Mucosa of descending colon (tissue), 3 donors: Measurements from ENCODE around the gene NCOR1. TPM values are rescaled to one million over a fixed set of nuclear protein-coding genes. Genes with fewer than 3 reads are reported as not detected.

ENCODE experiments used
- ATAC-seq: fragments of 200-7000 bp; cut with Tn5 transposase; one replicate; pipeline ENCODE4 v1.9.1; 2020; ENCODE audit warnings: mild to moderate bottlenecking, moderate library complexity
- DNase-seq, 3 donors: peaks; one replicate each; pipeline ENCODE4 v3.0.0-alpha.2; 2020
- H3K36me3 ChIP-seq: fragments of 200-600 bp; one replicate; pipeline ENCODE4 v1.8.0; 2021; ENCODE audit warnings: low read depth, mild to moderate bottlenecking
- H3K4me1 ChIP-seq: fragments of 200-600 bp; one replicate; pipeline ENCODE4 v1.8.0; 2021; ENCODE audit warnings: low read depth, mild to moderate bottlenecking
- H3K4me3 ChIP-seq: fragments of 200-600 bp; one replicate; pipeline ENCODE4 v1.8.0; 2021; ENCODE audit warnings: mild to moderate bottlenecking
- H3K9me3 ChIP-seq: fragments of 200-600 bp; one replicate; pipeline ENCODE4 v1.8.0; 2021; ENCODE audit warnings: mild to moderate bottlenecking
- intact Hi-C, 2 donors: fragments of 100-400 bp; cut with DNase I in 1 of 2; cut with micrococcal nuclease in 1 of 2; formaldehyde crosslinking; loops; one replicate each; pipeline versions ENCODE4 v1.11.0 to v1.11.1; 2022; cut with DNase I, micrococcal nuclease
- long read RNA-seq, 2 donors: library from polyadenylated mRNA; unstranded; transcript quantifications; one replicate each; pipeline ENCODE4 v2.0.0, GENCODE V29; 2019 to 2021
- total RNA-seq, 3 donors: library from RNA; stranded (reverse); fragmentation: NEBNext Ultra II Directional in 2 of 3; extraction: Animal tissue kit (Norgen Biotek cat#: 25700) in 2 of 3; gene quantifications; one replicate each; pipeline versions ENCODE4 v1.2.1 to v1.2.4, GENCODE V29; 2021 to 2023
- TF ChIP-seq, protein P1 (sequence below): fragments of 200-600 bp; IDR thresholded peaks from one replicate; pipeline ENCODE4 v1.8.0; 2022; ENCODE audit warnings: antibody characterized with exemption, mild to moderate bottlenecking
- donor health status: DM: no; HTN: no; CAD: no; lungs with moderate emphysema.
- donor health status: DM: no; HTN: no; CAD: no.
- donor health status: DM: no; HTN: yes; CAD: no.

The NCOR1 gene
- total RNA-seq: 100 to 1,000 TPM; 196 to 238 (median 227) TPM
- long read RNA-seq, donor 1, transcript NCOR1-209 (17 exons, 1,969 nt): minor isoform, 7 of 154 reads
- long read RNA-seq, donor 1, transcript NCOR1-206 (15 exons, 1,883 nt): major isoform, 21 of 154 reads
- long read RNA-seq, donor 1, transcript NCOR1-221 (16 exons, 1,877 nt): minor isoform, 10 of 154 reads
- long read RNA-seq, donor 1, partial matches to known transcripts: 46 of 154 reads
- long read RNA-seq, donor 1, other reads (novel, unspliced or antisense): 67 of 154 reads
- long read RNA-seq, donor 2, transcript NCOR1-221 (16 exons, 1,877 nt): minor isoform, 12 of 201 reads
- long read RNA-seq, donor 2, transcript NCOR1-206 (15 exons, 1,883 nt): major isoform, 22 of 201 reads
- long read RNA-seq, donor 2, partial matches to known transcripts: 110 of 201 reads
- long read RNA-seq, donor 2, other reads (novel, unspliced or antisense): 51 of 201 reads

DNA sequence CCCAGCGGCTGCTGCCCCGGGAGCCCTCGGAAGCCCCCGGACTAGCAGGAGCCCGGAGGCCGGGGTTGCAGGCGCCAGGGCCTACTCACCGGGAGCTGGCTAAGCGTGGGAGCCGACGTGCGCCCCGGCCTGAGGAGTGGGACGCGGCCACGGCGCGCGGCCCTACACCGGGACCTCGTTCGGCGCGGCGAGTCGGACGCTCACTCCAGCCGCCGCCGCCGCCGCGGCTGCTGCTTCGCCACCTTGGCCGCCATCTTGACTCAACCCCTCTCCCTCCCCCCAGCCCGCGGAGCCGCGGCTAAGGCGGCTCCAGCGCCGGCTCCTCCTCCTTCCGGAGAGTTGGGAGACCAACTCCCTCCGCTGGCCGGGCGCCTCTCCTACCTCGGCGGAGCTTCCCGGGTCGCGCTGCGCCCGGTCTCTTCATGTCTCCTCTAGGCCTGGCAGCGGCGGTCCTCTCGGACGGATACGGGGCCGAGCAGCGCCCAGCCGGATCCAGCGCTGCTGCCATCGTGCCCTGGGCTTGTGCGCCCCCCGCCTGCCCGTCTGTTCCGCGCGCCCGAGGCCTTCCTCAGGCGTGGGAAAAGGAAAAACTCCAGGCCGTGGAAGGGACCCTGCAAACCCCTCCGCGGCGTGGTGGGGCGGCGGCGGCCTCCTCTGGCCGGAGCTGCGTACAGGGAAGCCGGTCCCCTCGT, at the start of gene NCOR1:
Gene NCOR1, minus strand, starts transcription at position 262 of the 692 bp plus-strand sequence. CDS start 20,965 bp downstream, outside the sequence.
- peak; percentile 94 for ATAC-seq
- Histone ChIP-seq H3K9me3 (no peaks in the 10 kb centered on the region), H3K4me1 (peaks cover 23% of the 10 kb centered on the region), H3K4me3 (peak within 1 kb of the TSS; percentile 96), H3K36me3 (no peaks in the 10 kb centered on the region)
- intact Hi-C loops: no loop called here
- DNase-seq: peak; percentile 93 to 96 (median 95)
- TF ChIP-seq, protein P1, sequence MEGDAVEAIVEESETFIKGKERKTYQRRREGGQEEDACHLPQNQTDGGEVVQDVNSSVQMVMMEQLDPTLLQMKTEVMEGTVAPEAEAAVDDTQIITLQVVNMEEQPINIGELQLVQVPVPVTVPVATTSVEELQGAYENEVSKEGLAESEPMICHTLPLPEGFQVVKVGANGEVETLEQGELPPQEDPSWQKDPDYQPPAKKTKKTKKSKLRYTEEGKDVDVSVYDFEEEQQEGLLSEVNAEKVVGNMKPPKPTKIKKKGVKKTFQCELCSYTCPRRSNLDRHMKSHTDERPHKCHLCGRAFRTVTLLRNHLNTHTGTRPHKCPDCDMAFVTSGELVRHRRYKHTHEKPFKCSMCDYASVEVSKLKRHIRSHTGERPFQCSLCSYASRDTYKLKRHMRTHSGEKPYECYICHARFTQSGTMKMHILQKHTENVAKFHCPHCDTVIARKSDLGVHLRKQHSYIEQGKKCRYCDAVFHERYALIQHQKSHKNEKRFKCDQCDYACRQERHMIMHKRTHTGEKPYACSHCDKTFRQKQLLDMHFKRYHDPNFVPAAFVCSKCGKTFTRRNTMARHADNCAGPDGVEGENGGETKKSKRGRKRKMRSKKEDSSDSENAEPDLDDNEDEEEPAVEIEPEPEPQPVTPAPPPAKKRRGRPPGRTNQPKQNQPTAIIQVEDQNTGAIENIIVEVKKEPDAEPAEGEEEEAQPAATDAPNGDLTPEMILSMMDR: peak; percentile 50

DNA sequence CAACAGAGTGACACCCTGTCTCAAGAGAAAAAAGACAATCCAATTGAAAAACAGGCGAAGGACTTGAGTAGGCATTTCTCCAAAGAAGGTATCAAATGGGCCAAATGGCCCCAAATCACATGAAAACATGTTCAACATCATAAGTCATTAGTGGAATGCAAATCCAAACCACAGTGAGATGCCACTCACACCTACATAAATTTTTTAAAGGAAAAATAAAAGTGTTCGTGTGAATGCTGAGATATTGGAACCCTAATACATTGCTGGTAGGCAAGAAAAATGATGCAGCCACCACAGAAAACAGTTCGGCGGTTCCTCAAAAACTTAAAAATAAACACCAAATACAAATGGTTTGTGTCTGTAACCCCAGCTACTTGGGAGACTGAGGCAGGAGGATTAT, 46.9 kb upstream of the NCOR1 start:
- TF ChIP-seq, protein P1: no peak
- no peak for DNase-seq
- peaks cover 4% of the 10 kb centered on the region for H3K4me1 ChIP-seq

DNA sequence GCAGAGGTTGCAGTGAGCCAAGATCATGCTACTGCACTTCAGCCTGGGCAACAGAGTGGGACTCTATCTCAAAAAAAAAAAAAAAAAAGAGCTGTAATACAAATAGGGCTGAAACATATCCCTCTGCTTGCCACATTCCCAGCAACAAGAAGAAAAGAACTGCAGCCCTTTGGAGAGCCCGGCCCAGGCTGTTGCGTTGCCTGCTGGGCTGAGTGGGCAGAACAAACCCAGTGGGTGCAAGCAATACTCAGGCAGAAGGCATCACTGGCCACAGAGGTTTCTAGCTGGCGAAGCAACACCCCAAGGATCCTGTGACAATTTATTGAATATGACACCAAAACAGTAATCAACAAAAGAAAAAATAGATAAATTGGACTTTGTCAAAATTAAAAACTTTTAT, 45.7 kb upstream of the NCOR1 start:
- intact Hi-C loops: no loop called here
- H3K4me1 ChIP-seq: peaks cover 15% of the 10 kb centered on the region
- TF ChIP-seq, protein P1: no peak
- no peak overlapping the region for H3K4me3 ChIP-seq
- no peak for ATAC-seq
- no peaks in the 10 kb centered on the region for H3K9me3 ChIP-seq
- H3K36me3 ChIP-seq: no peaks in the 10 kb centered on the region
- DNase-seq: no peak

More for the DNA sequence above, 46.9 kb upstream of the NCOR1 start:
- no peak overlapping the region for H3K4me3 ChIP-seq
- ATAC-seq: no peak
- no peaks in the 10 kb centered on the region for H3K36me3 ChIP-seq
- no peaks in the 10 kb centered on the region for H3K9me3 ChIP-seq
- intact Hi-C loops: no loop called here

DNA sequence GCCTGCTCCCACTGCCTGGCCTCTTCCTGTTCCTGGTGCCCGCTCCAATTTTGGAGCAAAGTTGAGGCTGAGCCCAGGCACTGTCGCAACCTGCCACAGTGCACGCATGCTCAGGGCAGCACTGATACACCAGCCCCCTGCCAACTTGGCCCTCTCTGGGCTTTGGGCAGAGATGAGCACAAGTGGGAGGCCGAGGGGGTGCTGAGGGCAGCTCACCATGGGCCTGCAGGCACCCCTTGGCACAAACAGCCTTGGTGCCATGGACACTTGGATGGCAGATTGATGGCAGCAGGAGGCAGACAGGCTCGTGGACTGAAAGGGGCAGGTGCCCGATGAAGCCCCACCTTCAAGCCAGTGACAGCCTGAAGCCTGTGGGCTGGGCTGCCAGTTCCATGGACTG, 44.6 kb upstream of the NCOR1 start:
- H3K4me1 ChIP-seq: peaks cover 22% of the 10 kb centered on the region
- H3K4me3 ChIP-seq: no peak overlapping the region
- DNase-seq: no peak
- H3K36me3 ChIP-seq: no peaks in the 10 kb centered on the region
- TF ChIP-seq, protein P1: no peak
- intact Hi-C loops: no loop called here
- ATAC-seq: no peak
- H3K9me3 ChIP-seq: no peaks in the 10 kb centered on the region

DNA sequence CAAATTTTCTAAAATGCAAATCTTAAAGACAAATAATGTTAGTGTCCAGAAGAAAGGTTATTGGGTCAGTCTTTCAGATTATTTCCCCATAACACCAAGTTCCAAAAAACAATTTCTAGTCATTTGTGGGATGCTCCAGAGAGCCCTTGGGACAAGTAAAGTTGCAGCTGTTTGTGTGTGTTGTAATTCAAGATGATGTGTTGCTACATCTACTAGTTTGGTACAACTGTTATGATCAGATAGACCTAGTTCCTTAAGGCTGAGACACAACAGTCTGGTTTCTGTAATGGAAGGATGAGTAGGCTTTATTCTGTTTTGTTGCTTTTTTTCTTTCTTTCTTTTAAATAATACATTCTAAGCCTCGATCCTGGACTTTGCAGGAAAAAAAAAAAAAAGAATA, 43.6 kb upstream of the NCOR1 start:
- intact Hi-C loops: no loop called here
- Histone ChIP-seq H3K9me3 (no peaks in the 10 kb centered on the region), H3K4me3 (no peak overlapping the region), H3K4me1 (peaks cover 30% of the 10 kb centered on the region), H3K36me3 (no peaks in the 10 kb centered on the region)
- ATAC-seq (no peak), DNase-seq (no peak)
- TF ChIP-seq, protein P1: no peak
